Activated CD8-positive, alpha-beta memory T cell treated with anti-CD3 and anti-CD28 coated beads for 48 hours (primary cell): ENCODE results near the gene LSM10.

ENCODE experiments used
- DNase-seq, 3 experiments: peaks; one replicate each; pipeline ENCODE4 v3.0.0-alpha.2; 2020; ENCODE audit warnings: low read depth in 2 of 3, low spot score in 2 of 3

LSM10 gene

GRCh38 chr1:36411674-36412648, 14.3 kb upstream of the LSM10 start:
- no peak for DNase-seq

GRCh38 chr1:36408479-36408878, 10.8 kb upstream of the LSM10 start:
- no peak for DNase-seq

GRCh38 chr1:36406440-36406839, 8.7 kb upstream of the LSM10 start:
- no peak for DNase-seq

GRCh38 chr1:36402504-36402890, 4.8 kb upstream of the LSM10 start:
- no peak for DNase-seq

- DNase-seq = no peak
These were observed 4.1 kb upstream of the LSM10 start for GRCh38 chr1:36401602-36402503.

- peak in 2 of 3 experiments; percentile 33 to 40 for DNase-seq
These were observed 3.3 kb upstream of the LSM10 start for GRCh38 chr1:36400825-36401601.

- no peak for DNase-seq
These were observed 2.8 kb upstream of the LSM10 start for GRCh38 chr1:36400514-36400824.

GRCh38 chr1:36398370-36398977, 766 bp upstream of the LSM10 start:
- no peak for DNase-seq

GRCh38 chr1:36397083-36397377, 678 bp downstream of the LSM10 start:
- no peak for DNase-seq

- no peak for DNase-seq
These were observed 1.3 kb downstream of the LSM10 start for GRCh38 chr1:36396359-36396758.

GRCh38 chr1:36393686-36394085, 4.0 kb downstream of the LSM10 start:
- no peak for DNase-seq

- no peak for DNase-seq
These were observed 4.9 kb downstream of the LSM10 start for GRCh38 chr1:36392836-36393235.

GRCh38 chr1:36391271-36391670, 6.4 kb downstream of the LSM10 start:
- DNase-seq = no peak

GRCh38 chr1:36390411-36390810, 7.3 kb downstream of the LSM10 start:
- no peak for DNase-seq

- no peak for DNase-seq
These were observed 7.7 kb downstream of the LSM10 start for GRCh38 chr1:36389999-36390398.

- DNase-seq = no peak
These were observed 8.4 kb downstream of the LSM10 start for GRCh38 chr1:36389261-36389660.

GRCh38 chr1:36387141-36387949, 10.4 kb downstream of the LSM10 start:
- DNase-seq = no peak

GRCh38 chr1:36386265-36387140, 11.2 kb downstream of the LSM10 start:
- peak; percentile 59 to 74 (median 71) for DNase-seq
